Skin epidermis (tissue), 12 donors: ENCODE measurements around the gene EHMT1.

Experiments used
- H3K27ac ChIP-seq, 21 experiments: fragments of 200-600 bp; sonication (generic) in 11 of 21; one replicate each; pipeline ENCODE4 v1.5.0; 2020; ENCODE audit warnings: mild to moderate bottlenecking in 3 of 21, inconsistent platforms in 2 of 21, moderate library complexity in 2 of 21
- H3K4me3 ChIP-seq, 7 experiments: fragments of 200-600 bp; sonication (generic) in 2 of 7; one replicate each; pipeline ENCODE4 v1.5.0; 2020; ENCODE audit warnings: inconsistent platforms in 2 of 7, mild to moderate bottlenecking in 2 of 7, moderate library complexity in 1 of 7

Gene EHMT1

GRCh38 chr9:137618105-137619067, at the start of gene EHMT1:
EHMT1 (plus strand) TSS chr9:137619005; CDS start chr9:137619029, 24 bp downstream.
- peak within 1 kb of the TSS; percentile 75 to 92 (median 82) for H3K4me3 ChIP-seq

GRCh38 chr9:137569609-137570203, 49.1 kb upstream of the EHMT1 start:
- H3K4me3 ChIP-seq, result no peak overlapping the region
- H3K27ac ChIP-seq, result no peak overlapping the region

More at GRCh38 chr9:137618105-137619067, at the start of gene EHMT1:
- H3K27ac ChIP-seq, result peak within 1 kb of the TSS; percentile 60 to 98 (median 94)

- H3K4me3 ChIP-seq, result no peak overlapping the region
- H3K27ac ChIP-seq, result no peak overlapping the region
Observed at GRCh38 chr9:137570566-137570965, 48.2 kb upstream of the EHMT1 start.

- Histone ChIP-seq H3K4me3 (no peak overlapping the region), H3K27ac (no peak overlapping the region)
Observed at GRCh38 chr9:137574192-137574591, 44.6 kb upstream of the EHMT1 start.

GRCh38 chr9:137575364-137575715, 43.5 kb upstream of the EHMT1 start:
- no peak overlapping the region for H3K27ac ChIP-seq
- no peak overlapping the region for H3K4me3 ChIP-seq

- no peak overlapping the region for H3K4me3 ChIP-seq
- H3K27ac ChIP-seq, result no peak overlapping the region
Observed at GRCh38 chr9:137575716-137576411, 42.9 kb upstream of the EHMT1 start.

- Histone ChIP-seq H3K4me3 (peak within 1 kb of the TSS; percentile 80 to 98 (median 95)), H3K27ac (peak within 1 kb of the TSS; percentile 66 to 92 (median 87))
Observed at GRCh38 chr9:137578518-137579258, 40.1 kb upstream of the EHMT1 start, which contains the start of gene DPH7. DPH7 (minus strand) TSS chr9:137578925; CDS start chr9:137578777, 148 bp downstream.

- Histone ChIP-seq H3K4me3 (peak overlapping the region; percentile 80 to 98 (median 95)), H3K27ac (peak overlapping the region in 20 of 21 experiments; percentile 66 to 92 (median 87))
Observed at GRCh38 chr9:137579259-137579604, 39.6 kb upstream of the EHMT1 start.

GRCh38 chr9:137580209-137580953, 38.4 kb upstream of the EHMT1 start:
- Histone ChIP-seq H3K4me3 (no peak overlapping the region), H3K27ac (no peak overlapping the region)

- Histone ChIP-seq H3K4me3 (no peak overlapping the region), H3K27ac (no peak overlapping the region)
Observed at GRCh38 chr9:137580954-137581322, 37.9 kb upstream of the EHMT1 start.

GRCh38 chr9:137581361-137582285, 37.2 kb upstream of the EHMT1 start:
- Histone ChIP-seq H3K27ac (no peak overlapping the region), H3K4me3 (no peak overlapping the region)

- no peak overlapping the region for H3K4me3 ChIP-seq
Observed at GRCh38 chr9:137582286-137582860, 36.4 kb upstream of the EHMT1 start.

GRCh38 chr9:137583347-137583746, 35.5 kb upstream of the EHMT1 start:
- H3K27ac ChIP-seq, result no peak overlapping the region
- H3K4me3 ChIP-seq, result no peak overlapping the region

More at GRCh38 chr9:137582286-137582860, 36.4 kb upstream of the EHMT1 start:
- no peak overlapping the region for H3K27ac ChIP-seq

- H3K4me3 ChIP-seq, result no peak overlapping the region
- H3K27ac ChIP-seq, result no peak overlapping the region
Observed at GRCh38 chr9:137583957-137584356, 34.8 kb upstream of the EHMT1 start.

GRCh38 chr9:137586854-137587253, 32.0 kb upstream of the EHMT1 start:
- no peak overlapping the region for H3K4me3 ChIP-seq
- no peak overlapping the region for H3K27ac ChIP-seq

GRCh38 chr9:137588311-137588710, 30.5 kb upstream of the EHMT1 start:
- no peak overlapping the region for H3K27ac ChIP-seq
- no peak overlapping the region for H3K4me3 ChIP-seq

GRCh38 chr9:137588891-137589290, 29.9 kb upstream of the EHMT1 start:
- Histone ChIP-seq H3K27ac (peak overlapping the region in 8 of 21 experiments; percentile 50 to 82 (median 69)), H3K4me3 (peak overlapping the region in 4 of 7 experiments; percentile 49 to 90 (median 81))
